Measurements from ENCODE around the gene CD37.
"Not testable (repeated sequence)": the region's sequence is repeated elsewhere in the genome, so short reads cannot be mapped to it uniquely, and the experiment has no call there.

The CD37 gene

GRCh38 chr19:49335071-49335783, at the start of gene CD37:
TSS of gene CD37 (plus strand) at chr19:49335406. CDS start at chr19:49335541, 135 bp downstream.
- Histone ChIP-seq H3K4me1 (ENCODE audit: control insufficient read depth in 1 of 2, insufficient read depth in 1 of 2, low read depth in 1 of 2, low read length in 1 of 2) (peaks cover 58 to 65% of the 10 kb centered on the region in 2 experiments), H3K27me3 (no peaks in the 10 kb centered on the region), H3K9me3 (no peaks in the 10 kb centered on the region), H3K36me3 (peaks cover 36% of the 10 kb centered on the region), H3K4me3 (ENCODE audit: low read depth in 1 of 2, low read length in 1 of 2) (peak within 1 kb of the TSS; percentile 83 to 96), H3K27ac (peak within 1 kb of the TSS; percentile 94)
- no peak for TF ChIP-seq CTCF (IDR thresholded peaks at IDR 0.05)

GRCh38 chr19:49287141-49287770, 48.0 kb upstream of the CD37 start:
- no peak for TF ChIP-seq CTCF (IDR thresholded peaks at IDR 0.05)
- Histone ChIP-seq H3K4me3 (ENCODE audit: low read depth in 1 of 2, low read length in 1 of 2) (no peak overlapping the region), H3K4me1 (ENCODE audit: control insufficient read depth in 1 of 2, insufficient read depth in 1 of 2, low read depth in 1 of 2, low read length in 1 of 2) (no peaks in the 10 kb centered on the region), H3K9me3 (no peaks in the 10 kb centered on the region), H3K27me3 (peaks cover 6% of the 10 kb centered on the region), H3K36me3 (no peaks in the 10 kb centered on the region), H3K27ac (no peak overlapping the region)

GRCh38 chr19:49288205-49288604, 47.0 kb upstream of the CD37 start:
- not testable (repeated sequence) for H3K27me3 ChIP-seq; H3K9me3 ChIP-seq; H3K4me1 ChIP-seq (ENCODE audit: control insufficient read depth in 1 of 2, insufficient read depth in 1 of 2, low read depth in 1 of 2, low read length in 1 of 2); H3K27ac ChIP-seq; H3K4me3 ChIP-seq (ENCODE audit: low read depth in 1 of 2, low read length in 1 of 2); H3K36me3 ChIP-seq

GRCh38 chr19:49289286-49289685, 45.9 kb upstream of the CD37 start:
- not testable (repeated sequence) for H3K4me3 ChIP-seq (ENCODE audit: low read depth in 1 of 2, low read length in 1 of 2); H3K27me3 ChIP-seq; H3K36me3 ChIP-seq; H3K27ac ChIP-seq; H3K4me1 ChIP-seq (ENCODE audit: control insufficient read depth in 1 of 2, insufficient read depth in 1 of 2, low read depth in 1 of 2, low read length in 1 of 2); H3K9me3 ChIP-seq

GRCh38 chr19:49290517-49290916, 44.7 kb upstream of the CD37 start:
- H3K27ac ChIP-seq, result no peak overlapping the region
- H3K9me3 ChIP-seq, result no peaks in the 10 kb centered on the region
- H3K4me1 ChIP-seq (ENCODE audit: control insufficient read depth in 1 of 2, insufficient read depth in 1 of 2, low read depth in 1 of 2, low read length in 1 of 2), result no peaks in the 10 kb centered on the region
- no peak for TF ChIP-seq CTCF (IDR thresholded peaks at IDR 0.05)
- H3K27me3 ChIP-seq, result peaks cover 6% of the 10 kb centered on the region
- no peaks in the 10 kb centered on the region for H3K36me3 ChIP-seq
- H3K4me3 ChIP-seq (ENCODE audit: low read depth in 1 of 2, low read length in 1 of 2), result no peak overlapping the region

GRCh38 chr19:49294401-49294800, 40.8 kb upstream of the CD37 start:
- Histone ChIP-seq H3K27ac (no peak overlapping the region), H3K4me1 (ENCODE audit: control insufficient read depth in 1 of 2, insufficient read depth in 1 of 2, low read depth in 1 of 2, low read length in 1 of 2) (no peaks in the 10 kb centered on the region), H3K4me3 (ENCODE audit: low read depth in 1 of 2, low read length in 1 of 2) (no peak overlapping the region), H3K9me3 (no peaks in the 10 kb centered on the region), H3K27me3 (peaks cover 8% of the 10 kb centered on the region), H3K36me3 (no peaks in the 10 kb centered on the region)
- no peak for TF ChIP-seq CTCF (IDR thresholded peaks at IDR 0.05)
